ENCODE measurements around the gene FYCO1. TPM values are rescaled to one million over a fixed set of nuclear protein-coding genes. Genes with fewer than 3 reads are reported as not detected.

FYCO1 gene
- total and polyA plus RNA-seq, 2 of the 13 experiments (the other 11 are each of a cell fraction or from before 2014, with no cell fraction given): 2.7 to 4.2 TPM

GRCh38 chr3:45955706-45956105 lies 39.9 kb downstream of the FYCO1 start:
- ChIA-PET CTCF (ENCODE audit: low intra/inter-chr PET ratio, low total read pairs) (no interaction called here), POLR2A (no interaction called here)
- Histone ChIP-seq H2AFZ (ENCODE audit: low read length) (no peak overlapping the region), H3K4me3 (replicated peaks in 1 of 3; ENCODE audit: insufficient read depth in 1 of 3, low read depth in 2 of 3, low read length in 3 of 3) (no peak overlapping the region), H4K20me1 (ENCODE audit: insufficient read depth, low read length) (no peaks in the 10 kb centered on the region; the same call in 1 of the 2 replicates), H3K9me3 (ENCODE audit: low read length) (no peaks in the 10 kb centered on the region), H3K36me3 (replicated peaks in 1 of 2; ENCODE audit: control insufficient read depth in 1 of 2, insufficient read depth in 2 of 2, low read length in 2 of 2) (peaks cover 50 to 93% of the 10 kb centered on the region in 2 experiments), H3K27ac (ENCODE audit: extremely low read length, insufficient read depth, low read length) (no peak overlapping the region), H3K27me3 (ENCODE audit: control insufficient read depth in 1 of 2, insufficient read depth in 2 of 2, low read length in 2 of 2) (no peaks in the 10 kb centered on the region), H3K4me1 (ENCODE audit: insufficient read depth, low read length) (no peaks in the 10 kb centered on the region), H3K4me2 (ENCODE audit: low read depth, low read length) (no peak overlapping the region), H3K79me2 (ENCODE audit: insufficient read depth, low read length) (no peaks in the 10 kb centered on the region), H3K9ac (ENCODE audit: insufficient read depth, low read depth, low read length) (no peak overlapping the region)
- TF ChIP-seq FIP1L1 (IDR thresholded peaks at IDR 0.05; ENCODE audit: borderline replicate concordance, insufficient read depth, low read depth, low read length) (no peak), THAP11 (CRISPR knock-in tag; IDR thresholded peaks at IDR 0.05) (no peak), ZFAT (CRISPR knock-in tag; conservative IDR thresholded peaks at IDR 0.05) (no peak), PREB (CRISPR knock-in tag; IDR thresholded peaks at IDR 0.05) (no peak), ZBTB34 (CRISPR knock-in tag; IDR thresholded peaks at IDR 0.05) (no peak), CEBPB (IDR thresholded peaks at IDR 0.05; ENCODE audit: borderline replicate concordance, low read depth, low read length) (no peak), ZMYM2 (CRISPR knock-in tag; IDR thresholded peaks at IDR 0.05) (no peak), ZNF333 (CRISPR knock-in tag; IDR thresholded peaks at IDR 0.05; ENCODE audit: borderline replicate concordance) (no peak), ZNF17 (CRISPR knock-in tag; IDR thresholded peaks at IDR 0.05) (no peak), ZNF558 (CRISPR knock-in tag; IDR thresholded peaks at IDR 0.05; ENCODE audit: borderline replicate concordance) (no peak), ZNF775 (CRISPR knock-in tag; IDR thresholded peaks at IDR 0.05; ENCODE audit: borderline replicate concordance) (no peak), EP300 (IDR thresholded peaks at IDR 0.05; ENCODE audit: low read depth in 2 of 2, low read length in 2 of 2) (no peak), EP300 (CRISPR knock-in tag; IDR thresholded peaks at IDR 0.05; ENCODE audit: borderline replicate concordance) (no peak), U2AF1 (optimal IDR thresholded peaks at IDR 0.05; ENCODE audit: low read depth, low read length) (no peak), AGO2 (optimal IDR thresholded peaks at IDR 0.05; ENCODE audit: low read depth, low read length) (no peak), ZC3H4 (CRISPR knock-in tag; IDR thresholded peaks at IDR 0.05; ENCODE audit: borderline replicate concordance) (no peak), IRF2 (CRISPR knock-in tag; IDR thresholded peaks at IDR 0.05) (no peak), SCMH1 (CRISPR knock-in tag; IDR thresholded peaks at IDR 0.05; ENCODE audit: borderline replicate concordance) (no peak), BORCS8-MEF2B (CRISPR knock-in tag; IDR thresholded peaks at IDR 0.05) (no peak), HNF1B (CRISPR knock-in tag; IDR thresholded peaks at IDR 0.05) (no peak)
- TF ChIP-seq, protein P1, sequence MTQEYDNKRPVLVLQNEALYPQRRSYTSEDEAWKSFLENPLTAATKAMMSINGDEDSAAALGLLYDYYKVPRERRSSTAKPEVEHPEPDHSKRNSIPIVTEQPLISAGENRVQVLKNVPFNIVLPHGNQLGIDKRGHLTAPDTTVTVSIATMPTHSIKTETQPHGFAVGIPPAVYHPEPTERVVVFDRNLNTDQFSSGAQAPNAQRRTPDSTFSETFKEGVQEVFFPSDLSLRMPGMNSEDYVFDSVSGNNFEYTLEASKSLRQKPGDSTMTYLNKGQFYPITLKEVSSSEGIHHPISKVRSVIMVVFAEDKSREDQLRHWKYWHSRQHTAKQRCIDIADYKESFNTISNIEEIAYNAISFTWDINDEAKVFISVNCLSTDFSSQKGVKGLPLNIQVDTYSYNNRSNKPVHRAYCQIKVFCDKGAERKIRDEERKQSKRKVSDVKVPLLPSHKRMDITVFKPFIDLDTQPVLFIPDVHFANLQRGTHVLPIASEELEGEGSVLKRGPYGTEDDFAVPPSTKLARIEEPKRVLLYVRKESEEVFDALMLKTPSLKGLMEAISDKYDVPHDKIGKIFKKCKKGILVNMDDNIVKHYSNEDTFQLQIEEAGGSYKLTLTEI (CRISPR knock-in tag; conservative IDR thresholded peaks at IDR 0.05): no peak
- DNase-seq (ENCODE audit: low spot score) (no peak), ATAC-seq (no peak), FAIRE-seq (no peak)
- WGBS (ENCODE audit: low lambda C conversion rate): 90% methylated on average over 4 of the region's 4 CpGs
- no TSS peak for BruUV-seq (replicated peaks)
- in situ Hi-C loops (cut with HindIII; ENCODE audit: extremely low pct_ligation_motif_present, low pct_unique_long_range_greater_than_20kb): no loop called here
- intact Hi-C loops (cut with micrococcal nuclease; ENCODE audit: unreplicated experiment): no loop called here

All from HepG2 (cell line).